PC-9 (cell line): ENCODE results near the gene CEP41. TPM values are rescaled to one million over a fixed set of nuclear protein-coding genes. Genes with fewer than 3 reads are reported as not detected.

Experiments used
- BruUV-seq: library from RNA; stranded (reverse); fragments of 400-500 nt; replicated peaks from 2 replicates; lab custom pipeline; 2021; lab: Mats Ljungman, UMichigan
- CTCF ChIA-PET: fragments of 300-600 bp; sonication (Branson Sonifier 250); formaldehyde crosslinking; loops from one replicate; lab custom pipeline; 2022; ENCODE audit warnings: antibody characterized with exemption; lab: Charles Lee
- POLR2A ChIA-PET: fragments of 300-600 bp; sonication (Branson Sonifier 250); formaldehyde crosslinking; loops from one replicate; lab custom pipeline; 2022; ENCODE audit warnings: antibody characterized with exemption; ENCODE audit not compliant: unreplicated experiment; lab: Charles Lee
- DNase-seq, 2 experiments: peaks; one replicate each; pipeline versions ENCODE4 v3.0.0 to v3.0.0-alpha.2; 2015 to 2022; ENCODE audit warnings: mixed read lengths in 1 of 2
- H2AFZ ChIP-seq: fragments of 200-600 bp; sonication (generic); 2 replicates; pipeline ENCODE4 v1.8.1; 2017; ENCODE audit warnings: antibody characterized with exemption
- H3F3A ChIP-seq: fragments of 200-600 bp; sonication (generic); 2 replicates; pipeline ENCODE4 v1.8.1; 2017; ENCODE audit warnings: antibody characterized with exemption, mild to moderate bottlenecking, low read depth; ENCODE audit not compliant: insufficient read depth
- H3K27ac ChIP-seq: fragments of 200-600 bp; sonication (generic); 2 replicates; pipeline ENCODE4 v1.6.1; 2016; ENCODE audit warnings: mixed run types
- H3K27me3 ChIP-seq: fragments of 200-600 bp; sonication (generic); 2 replicates; pipeline ENCODE4 v1.6.1; 2016; ENCODE audit warnings: low read depth, mixed run types; ENCODE audit not compliant: insufficient read depth
- H3K36me3 ChIP-seq: fragments of 200-600 bp; sonication (generic); 2 replicates; pipeline ENCODE4 v1.6.1; 2016; ENCODE audit warnings: low read depth, mixed run types
- H3K4me1 ChIP-seq: fragments of 200-600 bp; sonication (generic); replicated peaks from 2 replicates; pipeline ENCODE4 v1.6.1; 2016; ENCODE audit warnings: mixed run types; ENCODE audit not compliant: insufficient read depth
- H3K4me2 ChIP-seq: fragments of 200-600 bp; sonication (generic); 2 replicates; pipeline ENCODE4 v1.6.1; 2017; ENCODE audit warnings: mixed run types
- H3K4me3 ChIP-seq: fragments of 200-600 bp; sonication (generic); 2 replicates; pipeline ENCODE4 v1.6.1; 2016; ENCODE audit warnings: mixed run types
- H3K79me2 ChIP-seq: fragments of 200-600 bp; sonication (generic); 2 replicates; pipeline ENCODE4 v1.6.1; 2017; ENCODE audit warnings: low read depth, mixed run types
- H3K9me2 ChIP-seq: fragments of 200-600 bp; sonication (generic); 2 replicates; pipeline ENCODE4 v1.8.1; 2017; ENCODE audit warnings: mild to moderate bottlenecking; ENCODE audit not compliant: insufficient read depth
- H3K9me3 ChIP-seq: fragments of 200-600 bp; sonication (generic); 2 replicates; pipeline ENCODE4 v1.8.1; 2016; ENCODE audit warnings: low read depth; ENCODE audit not compliant: insufficient read depth
- H4K20me1 ChIP-seq: fragments of 200-600 bp; sonication (generic); 2 replicates; pipeline ENCODE4 v1.8.1; 2017; ENCODE audit not compliant: insufficient read depth
- EZH2 ChIP-seq: fragments of 200-600 bp; sonication (generic); IDR thresholded peaks from 2 replicates; pipeline ENCODE4 v1.8.0; 2017; ENCODE audit warnings: antibody characterized with exemption, low read depth
- intact Hi-C: fragments of 100-400 bp; cut with micrococcal nuclease; formaldehyde crosslinking; loops from one replicate; pipeline ENCODE4 v1.10.0; 2022; ENCODE audit not compliant: unreplicated experiment
- total RNA-seq: library from RNA; stranded (reverse); gene quantifications from 2 replicates; pipeline ENCODE4 v1.2.3, GENCODE V29; 2021
- TF ChIP-seq, protein P1 (sequence below): fragments of 200-600 bp; sonication (generic); conservative IDR thresholded peaks from 2 replicates; pipeline ENCODE4 v1.6.1; 2017; ENCODE audit warnings: mixed run types, antibody characterized with exemption, mild to moderate bottlenecking, moderate library complexity

Gene CEP41
- total RNA-seq, 1 experiment from 2014 or later, result 18.0 TPM

DNA sequence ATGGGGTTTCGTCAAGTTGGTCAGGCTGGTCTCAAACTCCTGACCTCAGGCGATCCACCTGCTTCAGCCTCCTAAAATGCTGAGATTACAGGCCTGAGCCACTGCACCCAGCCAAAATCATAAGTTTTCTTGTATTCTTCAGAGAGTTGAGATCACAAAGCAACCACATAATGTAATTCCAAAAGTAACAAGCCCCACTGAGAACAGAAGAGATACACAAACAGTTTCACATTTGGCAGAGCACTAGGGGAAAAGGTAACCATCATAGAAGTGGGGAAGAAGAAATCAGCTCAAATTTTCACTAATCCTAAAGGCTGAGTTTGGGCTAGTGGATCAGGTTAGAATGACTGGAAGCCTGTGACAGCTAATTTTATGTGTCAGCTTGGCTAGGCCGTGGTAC lies 5.4 kb upstream of the CEP41 start:
- Histone ChIP-seq H4K20me1 (no peaks in the 10 kb centered on the region), H3K9me3 (no peaks in the 10 kb centered on the region), H3F3A (no peaks in the 10 kb centered on the region), H3K9me2 (no peaks in the 10 kb centered on the region), H3K27me3 (no peaks in the 10 kb centered on the region), H2AFZ (no peak overlapping the region), H3K79me2 (no peaks in the 10 kb centered on the region), H3K4me2 (no peak overlapping the region), H3K36me3 (no peaks in the 10 kb centered on the region), H3K27ac (no peak overlapping the region), H3K4me1 (peaks cover 10% of the 10 kb centered on the region), H3K4me3 (no peak overlapping the region)
- TF ChIP-seq, protein P1, sequence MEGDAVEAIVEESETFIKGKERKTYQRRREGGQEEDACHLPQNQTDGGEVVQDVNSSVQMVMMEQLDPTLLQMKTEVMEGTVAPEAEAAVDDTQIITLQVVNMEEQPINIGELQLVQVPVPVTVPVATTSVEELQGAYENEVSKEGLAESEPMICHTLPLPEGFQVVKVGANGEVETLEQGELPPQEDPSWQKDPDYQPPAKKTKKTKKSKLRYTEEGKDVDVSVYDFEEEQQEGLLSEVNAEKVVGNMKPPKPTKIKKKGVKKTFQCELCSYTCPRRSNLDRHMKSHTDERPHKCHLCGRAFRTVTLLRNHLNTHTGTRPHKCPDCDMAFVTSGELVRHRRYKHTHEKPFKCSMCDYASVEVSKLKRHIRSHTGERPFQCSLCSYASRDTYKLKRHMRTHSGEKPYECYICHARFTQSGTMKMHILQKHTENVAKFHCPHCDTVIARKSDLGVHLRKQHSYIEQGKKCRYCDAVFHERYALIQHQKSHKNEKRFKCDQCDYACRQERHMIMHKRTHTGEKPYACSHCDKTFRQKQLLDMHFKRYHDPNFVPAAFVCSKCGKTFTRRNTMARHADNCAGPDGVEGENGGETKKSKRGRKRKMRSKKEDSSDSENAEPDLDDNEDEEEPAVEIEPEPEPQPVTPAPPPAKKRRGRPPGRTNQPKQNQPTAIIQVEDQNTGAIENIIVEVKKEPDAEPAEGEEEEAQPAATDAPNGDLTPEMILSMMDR, result no peak
- no peak for TF ChIP-seq EZH2
- ChIA-PET CTCF (no interaction called here), POLR2A (no interaction called here)
- no TSS peak for BruUV-seq
- no peak for DNase-seq
- intact Hi-C loops, result no loop called here

DNA sequence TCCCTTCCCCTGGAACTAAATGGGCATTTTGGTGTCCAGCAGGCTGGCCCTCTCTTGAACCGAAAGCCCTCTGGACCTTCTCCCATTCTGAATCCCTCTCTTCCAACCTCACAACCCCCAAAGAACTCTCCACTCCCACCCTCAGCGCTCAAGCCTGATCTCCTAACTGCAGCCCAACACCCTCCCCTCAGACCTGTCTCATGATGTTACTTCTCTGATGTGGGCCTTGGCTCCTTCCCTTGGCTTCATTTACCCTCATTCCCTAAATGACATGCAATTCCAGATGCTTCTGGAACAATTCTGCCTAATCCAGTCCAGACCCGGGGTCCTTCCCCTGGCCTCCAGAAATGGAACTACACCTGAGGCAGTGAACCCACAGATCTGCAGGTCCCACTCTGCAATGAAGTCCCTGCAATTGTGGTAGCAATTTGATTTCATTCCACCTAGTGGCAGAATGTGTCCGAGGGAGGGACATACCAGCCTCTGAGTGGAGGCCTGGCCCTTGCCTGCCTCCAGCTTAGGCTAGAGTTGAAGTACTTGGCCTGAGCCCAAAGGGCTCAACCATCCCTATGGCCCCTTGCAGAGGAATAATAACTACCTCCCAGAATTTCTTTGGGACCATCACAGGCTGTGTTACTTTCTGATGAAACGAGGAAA lies 4.1 kb upstream of the CEP41 start:
- H3K4me1 ChIP-seq, result peaks cover 15% of the 10 kb centered on the region
- no TSS peak for BruUV-seq
- H3F3A ChIP-seq, result 0 out of 2 replicates have a peak, but pooled peaks cover under 1% of the 10 kb centered on the region
- H2AFZ ChIP-seq, result no peak overlapping the region
- ChIA-PET CTCF (no interaction called here), POLR2A (no interaction called here)
- no peaks in the 10 kb centered on the region for H3K9me2 ChIP-seq
- TF ChIP-seq, protein P1, result no peak
- no peak for TF ChIP-seq EZH2
- no peaks in the 10 kb centered on the region for H4K20me1 ChIP-seq
- H3K27me3 ChIP-seq, result no peaks in the 10 kb centered on the region
- no peaks in the 10 kb centered on the region for H3K36me3 ChIP-seq
- no peak for DNase-seq
- no peaks in the 10 kb centered on the region for H3K9me3 ChIP-seq
- peaks cover 5% of the 10 kb centered on the region; the same call in 1 of the 2 replicates for H3K79me2 ChIP-seq
- intact Hi-C loops, result no loop called here
- no peak overlapping the region for H3K4me3 ChIP-seq
- H3K4me2 ChIP-seq, result no peak overlapping the region
- H3K27ac ChIP-seq, result no peak overlapping the region

GRCh38 chr7:130444234-130444633 lies 3.4 kb upstream of the CEP41 start:
- no peaks in the 10 kb centered on the region for H3K36me3 ChIP-seq
- H3K4me3 ChIP-seq, result no peak overlapping the region
- CTCF ChIA-PET, result no interaction called here
- no peak for DNase-seq
- POLR2A ChIA-PET, result no interaction called here
- TF ChIP-seq EZH2, result no peak
- no peaks in the 10 kb centered on the region for H4K20me1 ChIP-seq
- peaks cover 5% of the 10 kb centered on the region; the same call in 1 of the 2 replicates for H3K79me2 ChIP-seq
- H3F3A ChIP-seq, result peaks cover 7% of the 10 kb centered on the region; the same call in 1 of the 2 replicates
- H3K27ac ChIP-seq, result no peak overlapping the region
- H3K9me3 ChIP-seq, result no peaks in the 10 kb centered on the region
- BruUV-seq, result no TSS peak
- no peaks in the 10 kb centered on the region for H3K27me3 ChIP-seq
- no peaks in the 10 kb centered on the region for H3K9me2 ChIP-seq
- H2AFZ ChIP-seq, result no peak overlapping the region
- intact Hi-C loops, result no loop called here
- peaks cover 15% of the 10 kb centered on the region for H3K4me1 ChIP-seq
- H3K4me2 ChIP-seq, result no peak overlapping the region
